Endothelial cell of umbilical vein (primary cell): ENCODE results near the gene SVIL. TPM values are rescaled to one million over a fixed set of nuclear protein-coding genes. Genes with fewer than 3 reads are reported as not detected.

Experiments
- BruUV-seq: library from RNA; stranded (reverse); fragments of 400-500 nt; replicated peaks from 2 replicates; lab custom pipeline; 2021; lab: Mats Ljungman, UMichigan
- CTCF ChIA-PET: fragments of 300-600, 350-600 bp; sonication (Branson Sonifier 250); formaldehyde crosslinking; loops from one replicate; lab custom pipeline; 2021; ENCODE audit warnings: antibody characterized with exemption, inconsistent platforms; lab: Charles Lee
- POLR2A ChIA-PET: fragments of 300-600, 350-600 bp; sonication (Branson Sonifier 250); formaldehyde crosslinking; loops from one replicate; lab custom pipeline; 2021; ENCODE audit warnings: antibody characterized with exemption, inconsistent platforms; lab: Charles Lee
- DNase-seq: peaks from one replicate; pipeline ENCODE4 v3.0.0-alpha.2; 2011; ENCODE audit warnings: low read depth, low spot score
- FAIRE-seq: peaks from 2 replicates; lab custom pipeline; 2011; peaks lifted over from hg19 to GRCh38; lab: Jason Lieb, UNC
- H2AFZ ChIP-seq: 2 replicates; pipeline ENCODE4 v1.6.0; 2012; ENCODE audit warnings: low read depth, low read length, control low read depth, inconsistent platforms
- H3K27ac ChIP-seq: 2 replicates; pipeline ENCODE4 v1.5.1; 2011; ENCODE audit warnings: low read depth, mild to moderate bottlenecking, control low read depth, low read length, moderate library complexity; ENCODE audit not compliant: insufficient read depth
- H3K27me3 ChIP-seq, 2 experiments: 2 replicates each; pipeline versions ENCODE4 v1.6.0 to v1.6.1; 2011; ENCODE audit warnings: low read length in 2 of 2, mixed read lengths in 1 of 2; ENCODE audit not compliant: control insufficient read depth in 2 of 2, insufficient read depth in 2 of 2
- H3K36me3 ChIP-seq, 2 experiments: 2 replicates in 1 of 2; 3 replicates in 1 of 2; pipeline ENCODE4 v1.5.1; 2011; ENCODE audit warnings: low read length in 2 of 2, mild to moderate bottlenecking in 1 of 2, moderate library complexity in 1 of 2; ENCODE audit not compliant: control insufficient read depth in 2 of 2, insufficient read depth in 2 of 2; ENCODE audit errors: extremely low read depth in 1 of 2
- H3K4me1 ChIP-seq: 3 replicates; pipeline ENCODE4 v1.5.1; 2011; ENCODE audit warnings: mild to moderate bottlenecking, low read length; ENCODE audit not compliant: control insufficient read depth, insufficient read depth; ENCODE audit errors: extremely low read depth
- H3K4me2 ChIP-seq: 2 replicates; pipeline ENCODE4 v1.6.1; 2011; ENCODE audit warnings: low read length, control low read depth, mixed read lengths; ENCODE audit not compliant: insufficient read depth
- H3K4me3 ChIP-seq, 3 experiments: fragments of 200-600 bp in 1 of 3; sonication (generic), shearing (Covaris generic) in 1 of 3; replicated peaks in 1 of 3; 2 replicates each; pipeline ENCODE4 v1.5.1; 2011 to 2016; ENCODE audit warnings: control low read depth in 3 of 3, low read length in 3 of 3, mild to moderate bottlenecking in 2 of 3, inconsistent platforms in 1 of 3, low read depth in 1 of 3, moderate library complexity in 1 of 3; ENCODE audit not compliant: insufficient read depth in 1 of 3
- H3K79me2 ChIP-seq: 2 replicates; pipeline ENCODE4 v1.6.0; 2012; ENCODE audit warnings: low read length, inconsistent platforms; ENCODE audit not compliant: control insufficient read depth, insufficient read depth
- H3K9ac ChIP-seq: replicated peaks from 2 replicates; pipeline ENCODE3; 2011; ENCODE audit warnings: low read length, control low read depth; ENCODE audit not compliant: insufficient read depth; ENCODE audit errors: extremely low read depth
- H3K9me1 ChIP-seq: replicated peaks from 3 replicates; pipeline ENCODE4 v1.6.0; 2011; ENCODE audit warnings: mild to moderate bottlenecking, low read length; ENCODE audit not compliant: control insufficient read depth, insufficient read depth; ENCODE audit errors: extremely low read depth
- H3K9me3 ChIP-seq: replicated peaks from 2 replicates; pipeline ENCODE4 v1.5.1; 2012; ENCODE audit warnings: low read length, inconsistent platforms; ENCODE audit not compliant: control insufficient read depth, insufficient read depth
- H4K20me1 ChIP-seq: replicated peaks from 2 replicates; pipeline ENCODE3; 2011; ENCODE audit warnings: mild to moderate bottlenecking, low read length; ENCODE audit not compliant: control insufficient read depth, insufficient read depth; ENCODE audit errors: extremely low read depth
- CTCF ChIP-seq, 2 donors: IDR thresholded peaks; 1 replicate in 1 of 2; 2 replicates in 1 of 2; pipeline ENCODE4 v1.5.1; 2011; ENCODE audit warnings: low read length in 2 of 2, mild to moderate bottlenecking in 2 of 2, moderate library complexity in 2 of 2, control low read depth in 1 of 2, inconsistent platforms in 1 of 2, low read depth in 1 of 2; ENCODE audit not compliant: insufficient read depth in 1 of 2; ENCODE audit errors: extremely low read depth in 1 of 2
- EZH2 ChIP-seq: IDR thresholded peaks from 2 replicates; pipeline ENCODE4 v1.6.1; 2012; ENCODE audit warnings: borderline replicate concordance, low read depth, mild to moderate bottlenecking, moderate library complexity, low read length, inconsistent platforms; ENCODE audit not compliant: severe bottlenecking
- FOS ChIP-seq: IDR thresholded peaks from 2 replicates; pipeline ENCODE4 v1.6.1; 2011; ENCODE audit warnings: mild to moderate bottlenecking, low read length, moderate library complexity, borderline replicate concordance; ENCODE audit not compliant: insufficient read depth
- GATA2 ChIP-seq: IDR thresholded peaks from 2 replicates; pipeline ENCODE4 v1.7.0; 2011; ENCODE audit warnings: low read depth, mild to moderate bottlenecking, moderate library complexity, mixed read lengths, low read length; ENCODE audit not compliant: insufficient read length, insufficient read depth
- JUN ChIP-seq: IDR thresholded peaks from 2 replicates; pipeline ENCODE4 v1.6.1; 2011; ENCODE audit warnings: borderline replicate concordance, low read depth; ENCODE audit not compliant: insufficient read length, insufficient read depth
- MYC ChIP-seq: IDR thresholded peaks from one replicate; pipeline ENCODE4 v1.6.1; 2011; ENCODE audit warnings: mild to moderate bottlenecking, low read depth, low read length
- POLR2AphosphoS5 ChIP-seq: IDR thresholded peaks from 2 replicates; pipeline ENCODE4 v1.6.1; 2012; ENCODE audit warnings: low read depth, mild to moderate bottlenecking, control low read depth, low read length, moderate library complexity; ENCODE audit not compliant: insufficient read depth
- dilution Hi-C: fragments of 300-500 bp; cut with MboI; formaldehyde crosslinking; loops from one replicate; pipeline ENCODE4 v1.15.0; 2019; ENCODE audit warnings: low sequenced_read_pairs; ENCODE audit not compliant: extremely low pct_ligation_motif_present
- intact Hi-C: fragments of 100-400 bp; cut with micrococcal nuclease; formaldehyde crosslinking; loops from one replicate; pipeline ENCODE4 v1.10.0; 2022
- polyA plus RNA-seq, 4 experiments: library from polyadenylated mRNA; depleted of rRNA in 3 of 4; stranded (reverse) in 3 of 4; unstranded in 1 of 4; fragments of >200 nt; gene quantifications; 2 replicates each; pipeline versions ENCODE4 v1.2.1 to v1.2.3, GENCODE V29; 2011 to 2012; ENCODE audit warnings: missing spikeins in 1 of 4
- total RNA-seq: library from RNA; stranded (reverse); gene quantifications from 2 replicates; pipeline ENCODE4 v1.2.3, GENCODE V29; 2021
- TF ChIP-seq, protein P1 (sequence below): IDR thresholded peaks from 2 replicates; pipeline ENCODE4 v1.6.1; 2011; ENCODE audit not compliant: insufficient read depth, insufficient read length

SVIL gene
- total and polyA plus RNA-seq, 2 donors (not counting 3 experiments of a cell fraction or from before 2014, with no cell fraction given) = 22.6 to 70.7 TPM

GRCh38 chr10:29435809-29436501 is 198.8 kb downstream of the SVIL start:
- Histone ChIP-seq H3K27me3 (no peaks in the 10 kb centered on the region), H3K36me3 (no peaks in the 10 kb centered on the region), H3K27ac (no peak overlapping the region), H3K9me3 (no peaks in the 10 kb centered on the region), H3K4me1 (no peaks in the 10 kb centered on the region), H3K4me3 (no peak overlapping the region), H3K4me2 (no peak overlapping the region), H3K9me1 (no peaks in the 10 kb centered on the region), H3K79me2 (peaks cover 55% of the 10 kb centered on the region), H3K9ac (no peak overlapping the region), H2AFZ (no peak overlapping the region), H4K20me1 (no peaks in the 10 kb centered on the region)
- dilution Hi-C loops = no loop called here
- intact Hi-C loops = no loop called here
- DNase-seq (no peak), FAIRE-seq (no peak)
- no TSS peak for BruUV-seq
- ChIA-PET CTCF (interaction anchor here (1.3 kb wide), 1 partner anchor 15 kb away, joined by 4 read pairs; no protein-coding TSS in a partner anchor), POLR2A (no interaction called here)
- TF ChIP-seq GATA2 (no peak), FOS (no peak), MYC (no peak), EZH2 (no peak), JUN (no peak), CTCF (IDR thresholded peaks at IDR 0.05; ENCODE audit: extremely low read depth in 1 of 2, insufficient read depth in 1 of 2, low read depth in 1 of 2, low read length in 2 of 2) (no peak), POLR2AphosphoS5 (no peak)
- TF ChIP-seq, protein P1, sequence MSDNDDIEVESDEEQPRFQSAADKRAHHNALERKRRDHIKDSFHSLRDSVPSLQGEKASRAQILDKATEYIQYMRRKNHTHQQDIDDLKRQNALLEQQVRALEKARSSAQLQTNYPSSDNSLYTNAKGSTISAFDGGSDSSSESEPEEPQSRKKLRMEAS = no peak
